Hepatocyte (in vitro differentiated cells): ENCODE data around the gene SAMD4A. TPM values are rescaled to one million over a fixed set of nuclear protein-coding genes. Genes with fewer than 3 reads are reported as not detected.

Experiments
- DNase-seq: peaks from one replicate; pipeline ENCODE4 v3.0.0-alpha.2; 2016; ENCODE audit warnings: low spot score
- H2AFZ ChIP-seq: fragments of 200-600 bp; sonication (generic); 2 replicates; pipeline ENCODE4 v1.6.0; 2016; ENCODE audit warnings: antibody characterized with exemption, mild to moderate bottlenecking
- H3K27ac ChIP-seq: fragments of 200-600 bp; sonication (generic); 2 replicates; pipeline ENCODE4 v1.5.1; 2016; ENCODE audit warnings: mild to moderate bottlenecking
- H3K27me3 ChIP-seq: fragments of 200-600 bp; sonication (generic); 2 replicates; pipeline ENCODE4 v1.6.1; 2016
- H3K36me3 ChIP-seq: fragments of 200-600 bp; sonication (generic); replicated peaks from 2 replicates; pipeline ENCODE4 v1.5.1; 2016; ENCODE audit warnings: low read depth; ENCODE audit not compliant: insufficient read depth
- H3K4me1 ChIP-seq: fragments of 200-600 bp; sonication (generic); 2 replicates; pipeline ENCODE4 v1.5.1; 2016; ENCODE audit warnings: mild to moderate bottlenecking, moderate library complexity; ENCODE audit not compliant: insufficient read depth
- H3K4me2 ChIP-seq: fragments of 200-600 bp; sonication (generic); 2 replicates; pipeline ENCODE4 v1.6.0; 2016
- H3K4me3 ChIP-seq: fragments of 200-600 bp; sonication (generic); 2 replicates; pipeline ENCODE4 v1.5.1; 2016; ENCODE audit warnings: mild to moderate bottlenecking
- H3K79me2 ChIP-seq: fragments of 200-600 bp; sonication (generic); 2 replicates; pipeline ENCODE4 v1.6.0; 2017; ENCODE audit warnings: mild to moderate bottlenecking
- H3K9me2 ChIP-seq: fragments of 200-600 bp; sonication (generic); replicated peaks from 2 replicates; pipeline ENCODE4 v1.6.0; 2017; ENCODE audit warnings: mild to moderate bottlenecking; ENCODE audit not compliant: insufficient read depth
- H3K9me3 ChIP-seq: fragments of 200-600 bp; sonication (generic); 2 replicates; pipeline ENCODE4 v1.5.1; 2016; ENCODE audit warnings: low read depth, mild to moderate bottlenecking
- H4K20me1 ChIP-seq: fragments of 200-600 bp; sonication (generic); 2 replicates; pipeline ENCODE4 v1.6.0; 2016; ENCODE audit warnings: mild to moderate bottlenecking; ENCODE audit not compliant: insufficient read depth, poor library complexity, severe bottlenecking
- CTCF ChIP-seq: fragments of 200-600 bp; sonication (generic); IDR thresholded peaks from 2 replicates; pipeline ENCODE4 v1.5.1; 2016; ENCODE audit warnings: antibody characterized with exemption, mild to moderate bottlenecking; ENCODE audit not compliant: poor library complexity
- EZH2 ChIP-seq: fragments of 200-600 bp; sonication (generic); IDR thresholded peaks from 2 replicates; pipeline ENCODE4 v1.6.1; 2016; ENCODE audit warnings: antibody characterized with exemption, mild to moderate bottlenecking, borderline replicate concordance
- EZH2phosphoT487 ChIP-seq: fragments of 200-600 bp; sonication (generic); IDR thresholded peaks from one replicate; pipeline ENCODE4 v1.6.1; 2018; ENCODE audit warnings: antibody characterized with exemption, mild to moderate bottlenecking, low read depth, moderate library complexity; ENCODE audit not compliant: unreplicated experiment, severe bottlenecking
- WGBS: methylation state at CpG from one replicate; pipeline ENCODE4 v1.1.6; 2016; ENCODE audit warnings: low lambda C conversion rate; ENCODE audit errors: missing lambda C conversion rate; 5-methylcytosine and 5-hydroxymethylcytosine counted together
- polyA plus RNA-seq: library from polyadenylated mRNA; unstranded; fragments of >200 nt; fragmentation: Nextera tagmentation; extraction: Ambion mirVana; gene quantifications from 2 replicates; pipeline ENCODE4 v1.2.1, GENCODE V29; 2016
- total RNA-seq: library from RNA; depleted of rRNA; stranded (reverse); fragments of >200 nt; gene quantifications from 2 replicates; pipeline ENCODE4 v1.2.3, GENCODE V29; 2014

The SAMD4A gene
- total and polyA plus RNA-seq, 2 experiments from 2014 or later, result 10.5 to 15.7 TPM

- no peaks in the 10 kb centered on the region for H4K20me1 ChIP-seq
- H3K36me3 ChIP-seq, result no peaks in the 10 kb centered on the region
These were observed 262.7 kb downstream of the SAMD4A start for GRCh38 chr14:54829486-54830224.

GRCh38 chr14:54830650-54831049 lies 263.7 kb downstream of the SAMD4A start:
- Histone ChIP-seq H3K4me2 (no peak overlapping the region), H3K36me3 (no peaks in the 10 kb centered on the region), H3K4me3 (no peak overlapping the region), H3K27ac (no peak overlapping the region), H2AFZ (no peak overlapping the region), H4K20me1 (no peaks in the 10 kb centered on the region), H3K4me1 (no peaks in the 10 kb centered on the region), H3K9me3 (no peaks in the 10 kb centered on the region), H3K27me3 (no peaks in the 10 kb centered on the region), H3K9me2 (no peaks in the 10 kb centered on the region), H3K79me2 (no peaks in the 10 kb centered on the region)
- DNase-seq, result no peak
- TF ChIP-seq CTCF (no peak), EZH2 (no peak), EZH2phosphoT487 (no peak)
- 93% methylated on average over 4 of the region's 4 CpGs for WGBS

More at GRCh38 chr14:54829486-54830224, 262.7 kb downstream of the SAMD4A start:
- H3K4me2 ChIP-seq, result no peak overlapping the region
- WGBS, result 76% methylated on average over 8 of the region's 8 CpGs
- H3K27ac ChIP-seq, result no peak overlapping the region
- no peaks in the 10 kb centered on the region for H3K27me3 ChIP-seq
- no peaks in the 10 kb centered on the region for H3K9me2 ChIP-seq
- no peaks in the 10 kb centered on the region for H3K4me1 ChIP-seq
- no peak overlapping the region for H3K4me3 ChIP-seq
- H3K79me2 ChIP-seq, result no peaks in the 10 kb centered on the region
- H3K9me3 ChIP-seq, result no peaks in the 10 kb centered on the region
- TF ChIP-seq CTCF, result no peak
- no peak for TF ChIP-seq EZH2
- no peak for TF ChIP-seq EZH2phosphoT487
- H2AFZ ChIP-seq, result no peak overlapping the region
- no peak for DNase-seq

- no peak for DNase-seq
- no peaks in the 10 kb centered on the region for H3K36me3 ChIP-seq
- no peak overlapping the region for H3K4me3 ChIP-seq
- H3K27ac ChIP-seq, result no peak overlapping the region
- no peaks in the 10 kb centered on the region for H3K9me2 ChIP-seq
- H3K27me3 ChIP-seq, result no peaks in the 10 kb centered on the region
- no peaks in the 10 kb centered on the region for H4K20me1 ChIP-seq
- no peaks in the 10 kb centered on the region for H3K9me3 ChIP-seq
- peaks cover 4% of the 10 kb centered on the region for H3K4me1 ChIP-seq
- no peak overlapping the region for H3K4me2 ChIP-seq
- no peaks in the 10 kb centered on the region for H3K79me2 ChIP-seq
- TF ChIP-seq EZH2, result no peak
- no peak for TF ChIP-seq CTCF
- no peak for TF ChIP-seq EZH2phosphoT487
- H2AFZ ChIP-seq, result no peak overlapping the region
These were observed 267.2 kb downstream of the SAMD4A start for GRCh38 chr14:54834081-54834480.
